HG02970 (cell line): ENCODE measurements around the gene DTNB.
"Not testable (repeated sequence)": the region's sequence is repeated elsewhere in the genome, so short reads cannot be mapped to it uniquely, and the experiment has no call there.

Experiments
- ATAC-seq: cut with Tn5 transposase; IDR thresholded peaks from one replicate; pipeline ENCODE4 v1.9.1; 2021; ENCODE audit warnings: mild to moderate bottlenecking, moderate library complexity, moderate number of reproducible peaks; ENCODE audit not compliant: unreplicated experiment, low FRiP score

DTNB gene

DNA sequence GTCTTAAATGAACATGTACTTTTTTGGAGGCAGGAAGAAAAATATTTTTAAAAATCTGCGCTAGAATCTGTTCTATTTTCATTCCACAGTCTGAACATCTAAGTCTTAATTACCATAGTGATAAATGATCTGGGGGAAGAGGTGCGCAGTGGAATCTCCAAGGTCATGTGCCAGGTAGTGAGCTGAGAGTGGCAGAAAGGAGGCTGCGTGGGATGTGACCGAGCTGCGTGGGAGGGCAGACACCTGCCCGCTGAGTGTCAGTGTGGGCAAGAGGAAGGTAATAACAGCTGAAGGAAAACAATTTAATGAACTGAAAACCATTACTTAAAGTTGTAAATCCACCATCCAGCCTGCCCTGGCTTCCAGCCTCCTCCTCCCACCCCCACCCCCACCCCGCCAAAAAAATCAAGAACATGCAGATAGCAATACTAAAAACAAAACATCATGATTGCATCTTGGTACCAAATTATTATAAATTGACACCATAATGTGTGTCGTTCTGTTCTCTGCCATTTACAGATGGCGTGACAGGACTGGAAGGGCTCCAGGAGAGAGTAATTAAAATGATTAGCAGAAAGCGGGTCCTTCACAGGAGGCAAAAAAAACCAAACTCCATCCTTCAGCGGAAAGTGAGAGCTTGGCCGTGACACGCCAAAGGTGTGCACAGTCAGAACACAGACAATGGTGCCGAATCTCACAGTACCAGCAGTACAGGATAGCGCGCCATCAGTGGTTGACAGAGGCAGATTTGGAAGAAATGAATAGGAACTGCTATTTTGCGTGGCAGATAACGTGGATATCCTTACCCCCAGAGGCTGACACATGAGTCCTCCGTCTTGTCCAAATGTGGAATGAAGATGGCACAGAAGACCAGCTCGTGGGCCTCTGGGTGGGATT is 11.4 kb upstream of the DTNB start:
- no peak for ATAC-seq

DNA sequence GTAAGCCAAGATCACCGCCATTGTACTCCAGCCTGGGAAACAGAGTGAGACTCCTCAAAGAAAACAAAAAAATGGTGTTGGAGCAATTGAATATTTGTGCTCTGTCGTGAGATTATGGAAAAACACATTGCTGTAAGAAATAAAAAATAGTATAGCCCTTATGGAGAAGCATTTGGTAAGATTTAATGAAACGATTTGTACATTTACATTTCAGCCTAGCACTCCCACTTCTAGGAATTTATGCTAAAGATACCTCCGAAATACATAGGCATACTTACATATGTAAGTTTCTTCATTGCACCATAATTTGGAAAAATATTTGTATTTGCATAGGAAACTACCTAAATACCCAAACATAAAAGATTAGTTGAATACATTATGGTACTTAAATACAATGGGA is 8.7 kb upstream of the DTNB start:
- no peak for ATAC-seq

DNA sequence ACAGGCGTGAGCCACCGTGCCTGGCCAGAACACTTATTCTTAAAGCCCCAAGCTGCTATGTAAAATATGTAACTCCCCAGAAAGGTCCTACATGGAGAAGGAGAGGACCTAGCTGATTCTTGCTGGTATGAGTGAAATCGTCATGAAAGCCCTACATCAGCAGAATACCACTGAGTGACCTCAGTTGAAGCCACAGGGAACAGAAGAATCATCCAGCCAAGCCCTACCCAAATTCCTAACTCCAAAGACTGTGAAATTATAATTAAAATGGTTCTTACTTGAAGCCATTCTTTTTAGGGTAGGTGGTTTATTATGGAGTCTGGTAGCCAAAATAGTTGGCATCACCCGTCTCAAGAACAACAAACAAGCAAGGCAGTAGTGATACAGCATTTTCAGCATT is 4.5 kb upstream of the DTNB start:
- ATAC-seq = no peak

DNA sequence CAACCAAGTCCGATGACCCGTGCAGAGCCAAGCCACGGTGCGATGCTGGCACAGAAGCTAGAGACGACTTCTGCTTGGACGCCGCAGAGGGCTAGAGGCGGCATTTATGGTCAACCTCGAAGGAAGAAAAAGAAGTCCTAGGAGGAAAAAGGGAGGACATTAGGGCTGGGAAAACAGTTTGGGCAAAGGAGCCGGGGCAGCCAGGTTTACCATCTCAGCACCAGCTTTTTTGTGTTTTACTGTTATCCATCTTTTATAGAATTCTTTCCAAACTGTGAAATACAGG is 643 bp upstream of the DTNB start:
- ATAC-seq = no peak

DNA sequence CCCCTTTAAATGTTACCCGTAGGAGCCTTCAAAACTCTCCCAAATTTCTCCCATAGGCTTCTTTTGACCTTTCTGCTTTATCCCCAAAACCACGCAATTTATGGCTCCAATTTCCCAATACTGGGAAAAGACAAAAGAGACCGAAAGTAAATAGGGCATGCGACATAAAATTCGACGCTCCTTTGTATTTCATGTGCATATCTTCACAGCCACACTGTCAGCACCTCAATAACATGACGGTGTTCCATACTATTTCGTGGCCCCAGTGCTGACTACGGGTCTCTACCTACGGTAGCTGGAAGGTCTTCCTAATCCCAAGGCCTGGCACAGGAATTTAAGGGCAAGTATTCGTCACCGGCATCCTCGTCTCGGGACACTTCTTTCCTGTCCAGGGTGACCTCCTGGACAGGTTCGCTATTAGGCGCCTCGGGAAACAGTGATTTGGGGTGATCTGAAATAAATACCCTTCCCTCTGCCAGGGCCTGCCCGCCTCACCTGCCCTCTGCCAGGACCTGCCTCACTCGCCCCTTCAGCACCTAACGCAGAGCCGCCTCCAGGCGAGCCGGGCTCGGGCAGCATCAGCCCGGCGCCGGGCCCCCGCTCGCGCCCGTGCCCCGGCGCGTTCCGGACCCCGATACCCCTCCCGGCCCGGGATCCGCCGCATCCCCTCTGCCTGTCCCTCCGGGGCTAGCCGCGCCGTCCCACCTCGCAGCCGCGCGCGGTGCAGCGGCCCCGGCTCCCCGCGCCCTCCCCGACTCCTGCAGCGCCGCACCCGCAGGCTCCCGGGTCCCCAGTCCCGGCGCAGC is 680 bp downstream of the DTNB start:
- ATAC-seq = peak; percentile 31

DNA sequence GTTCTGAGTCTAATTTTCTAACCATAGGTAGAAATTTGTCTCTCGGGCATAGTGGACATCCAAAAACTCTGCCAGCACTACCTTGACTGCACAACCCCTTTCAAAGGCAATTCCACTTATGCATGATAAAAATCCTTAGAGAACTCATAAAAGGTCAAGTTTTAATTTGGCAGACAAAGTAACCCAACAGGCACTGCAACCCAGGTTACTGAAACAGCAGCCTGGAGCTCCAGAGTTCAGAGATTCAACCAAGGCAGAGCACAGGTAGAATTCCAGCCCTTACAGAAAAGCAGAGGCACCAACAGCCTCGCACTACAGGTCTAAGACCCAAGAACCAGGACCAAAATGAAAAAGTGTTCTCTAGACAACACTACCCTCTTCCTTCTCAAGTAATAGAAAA is 1.8 kb downstream of the DTNB start:
- no peak for ATAC-seq

DNA sequence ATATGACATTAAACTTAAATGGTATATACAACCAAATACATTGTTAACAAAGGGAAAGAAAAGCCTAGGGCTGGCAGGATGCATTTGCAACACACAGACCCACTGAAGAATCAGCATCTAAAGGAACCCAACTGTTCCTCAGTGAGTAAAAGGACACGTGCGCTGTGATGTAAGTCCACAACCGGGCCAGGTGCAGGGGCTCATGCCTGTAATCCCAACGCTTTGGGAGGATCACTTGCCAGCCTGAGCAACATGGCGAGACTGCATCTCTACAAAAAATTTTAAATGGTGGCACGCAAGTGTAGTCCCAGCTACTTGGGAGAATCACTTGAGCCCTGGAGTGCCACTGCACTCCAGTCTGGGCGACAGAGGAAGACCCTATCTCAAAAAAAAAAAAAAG is 3.9 kb downstream of the DTNB start:
- no peak for ATAC-seq

DNA sequence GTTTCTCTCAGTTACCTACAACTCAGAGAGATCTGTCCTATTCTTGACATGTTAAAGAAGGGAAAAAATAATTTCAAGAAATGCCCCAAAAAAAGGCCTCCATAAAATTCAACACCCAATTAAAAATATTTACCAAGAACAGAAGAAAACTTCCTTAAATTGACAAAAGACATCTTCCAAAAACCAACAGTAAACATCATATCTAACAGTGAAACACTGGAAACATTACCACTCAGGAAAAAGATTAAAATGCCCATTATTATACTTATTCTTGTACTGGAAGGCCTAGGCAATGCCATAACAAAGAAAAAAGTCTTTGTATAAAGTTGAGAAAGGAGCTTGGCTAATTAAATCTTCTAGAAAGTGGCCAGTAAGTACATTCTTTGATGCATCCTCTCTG is 7.2 kb downstream of the DTNB start:
- no peak for ATAC-seq

DNA sequence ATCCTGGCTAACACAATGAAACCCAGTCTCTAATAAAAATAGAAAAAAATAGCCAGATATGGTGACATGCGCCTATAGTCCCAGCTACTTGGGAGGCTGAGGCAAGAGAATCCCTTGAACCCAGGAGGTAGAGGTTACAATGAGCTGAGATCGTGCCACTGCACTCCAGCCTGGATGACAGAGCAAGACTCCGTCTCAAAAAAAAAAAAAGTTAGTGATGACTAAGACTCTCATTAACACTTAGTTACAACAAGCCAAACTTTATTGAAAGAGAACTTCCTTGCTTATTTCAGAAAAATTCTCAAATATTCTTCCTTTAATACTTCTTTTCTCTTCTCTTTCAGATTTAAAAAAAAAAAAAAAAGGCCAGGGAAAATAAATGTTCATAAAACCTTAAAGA is 7.9 kb downstream of the DTNB start:
- ATAC-seq = not testable (repeated sequence)

DNA sequence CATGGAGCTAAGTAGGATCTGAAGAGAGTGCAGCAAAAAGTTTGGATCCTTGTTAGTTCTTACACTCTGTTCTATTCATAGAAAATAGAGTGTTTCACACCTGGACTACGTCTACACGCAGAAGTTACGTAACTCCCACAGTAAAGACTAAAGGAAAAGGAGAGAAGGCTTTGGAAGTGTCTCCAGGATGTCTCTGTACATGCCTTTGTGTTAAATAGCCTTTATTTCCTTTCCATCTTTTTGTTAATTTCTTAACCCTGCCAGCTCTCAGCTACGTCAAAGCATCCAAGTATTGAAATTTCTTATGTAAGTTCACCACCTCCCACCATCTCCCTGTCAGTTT is 8.4 kb downstream of the DTNB start:
- no peak for ATAC-seq

DNA sequence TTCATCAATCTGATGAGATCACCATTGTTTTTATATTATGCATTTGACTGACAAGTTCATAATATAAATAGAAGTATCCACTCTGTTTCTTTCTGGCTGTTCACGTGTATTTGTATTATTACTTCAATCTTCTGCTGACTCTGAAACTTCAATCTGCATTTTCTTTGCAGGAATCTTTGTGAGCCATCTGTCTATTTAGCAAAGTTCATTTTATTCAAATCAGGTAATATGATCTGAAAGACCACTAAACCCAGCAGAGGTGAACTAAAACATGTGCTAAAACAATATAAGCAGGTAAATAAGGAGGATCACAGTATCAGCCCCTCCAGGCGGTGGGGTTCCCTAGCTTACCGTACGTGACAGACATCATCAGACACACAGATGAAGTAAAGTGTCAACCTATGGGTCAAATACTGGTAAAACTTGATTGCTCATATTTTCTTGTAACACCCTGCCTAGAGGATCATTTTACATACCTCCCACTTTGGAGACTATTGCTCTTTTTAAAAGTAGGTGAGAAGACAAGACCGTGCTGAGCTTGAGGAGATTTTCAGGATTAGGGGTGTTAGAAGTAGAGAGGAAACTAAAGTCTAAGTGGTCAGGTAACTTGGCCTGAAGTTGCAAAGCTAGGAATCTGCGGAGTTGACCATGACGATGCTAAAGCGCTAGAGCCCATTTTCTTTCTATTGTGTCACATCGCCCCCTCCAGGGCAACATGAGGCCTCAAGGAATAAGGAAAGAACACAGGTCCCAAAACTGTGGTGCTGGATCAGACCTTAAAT is 9.0 kb downstream of the DTNB start:
- no peak for ATAC-seq

DNA sequence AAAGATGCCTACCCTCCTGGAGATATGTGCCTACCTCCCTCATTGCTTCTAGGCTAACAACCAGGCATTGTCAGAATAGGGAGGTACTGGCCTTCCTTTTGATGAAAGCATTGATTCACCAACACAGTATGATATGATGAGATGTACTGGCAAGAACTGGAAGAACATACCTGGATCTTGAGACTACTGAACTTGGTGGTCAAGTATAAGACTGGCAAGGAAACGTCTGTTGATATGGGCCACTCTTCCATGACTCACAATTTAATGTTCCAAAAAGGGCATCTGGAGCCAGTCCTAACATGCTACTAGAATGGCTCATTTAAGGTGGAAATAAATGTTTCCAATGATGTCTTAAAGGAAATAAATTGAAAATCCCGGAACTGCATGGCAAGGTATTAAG is 18.1 kb downstream of the DTNB start:
- no peak for ATAC-seq

DNA sequence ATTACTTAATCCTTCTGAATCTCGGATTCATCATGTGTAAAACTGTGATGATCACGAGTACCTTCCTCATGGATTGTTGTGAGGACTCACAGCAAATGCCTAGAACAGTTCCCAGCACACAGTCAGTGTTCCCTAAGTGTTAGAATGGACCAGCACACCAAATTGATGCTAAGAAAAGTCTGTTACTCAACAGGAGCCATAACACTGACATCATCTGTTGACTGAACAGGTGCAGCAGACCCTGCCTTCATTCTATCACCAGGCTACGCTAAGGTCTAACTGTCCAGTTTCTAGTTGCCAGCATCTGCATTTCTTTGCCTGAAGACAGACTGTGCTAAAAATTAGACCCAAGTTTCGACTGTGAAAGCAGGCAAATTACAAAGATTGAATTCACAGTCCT is 18.6 kb downstream of the DTNB start:
- no peak for ATAC-seq

DNA sequence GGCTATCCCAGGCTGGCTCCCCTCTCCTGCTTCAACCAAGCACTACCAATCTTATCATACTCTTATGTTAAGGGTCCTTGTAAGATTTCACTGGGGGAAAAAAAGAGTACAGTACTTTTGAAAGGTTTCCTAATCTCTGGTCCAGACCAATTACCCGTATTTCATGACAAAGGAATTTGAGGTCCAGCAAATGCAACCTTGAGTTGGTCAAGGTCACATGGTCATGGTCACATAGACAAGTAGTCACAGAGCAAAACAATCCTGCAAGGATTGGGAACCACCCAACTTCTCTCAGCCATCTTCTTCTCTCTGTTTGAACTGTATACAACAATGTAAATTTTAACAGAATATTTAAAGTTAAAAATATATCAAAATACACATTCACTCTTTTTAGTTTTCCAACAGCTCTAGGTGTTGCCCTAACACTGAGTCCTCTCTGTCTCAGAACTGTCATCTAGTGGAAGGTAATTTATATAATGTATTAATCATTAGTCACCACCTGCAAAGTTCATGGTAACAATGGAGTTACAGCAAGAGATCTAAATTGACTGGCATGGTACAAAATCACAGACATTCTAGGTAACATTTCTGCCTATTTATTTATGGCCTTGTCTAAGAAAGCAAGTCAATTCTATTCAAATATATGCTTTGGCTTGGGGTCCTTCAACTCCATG is 21.5 kb downstream of the DTNB start:
- ATAC-seq = no peak

DNA sequence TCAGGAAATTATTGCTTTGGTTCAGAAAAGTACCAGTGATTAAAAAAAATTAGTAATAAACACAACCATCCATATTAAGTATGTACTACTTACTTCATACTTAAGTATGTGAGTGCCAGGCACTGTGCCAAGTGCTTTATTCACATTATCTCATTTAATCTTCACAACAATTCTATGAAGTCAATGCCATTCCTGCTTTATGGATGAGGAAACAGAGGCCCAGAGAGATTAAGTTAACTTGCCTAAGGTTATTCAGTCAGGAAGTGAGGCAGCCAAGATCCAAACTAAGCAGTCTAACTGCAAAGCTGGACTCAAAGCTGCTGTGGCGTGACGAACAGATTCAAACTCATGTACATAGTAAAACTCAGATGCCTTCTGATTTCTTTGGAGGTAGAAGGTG is 22.3 kb downstream of the DTNB start:
- no peak for ATAC-seq

DNA sequence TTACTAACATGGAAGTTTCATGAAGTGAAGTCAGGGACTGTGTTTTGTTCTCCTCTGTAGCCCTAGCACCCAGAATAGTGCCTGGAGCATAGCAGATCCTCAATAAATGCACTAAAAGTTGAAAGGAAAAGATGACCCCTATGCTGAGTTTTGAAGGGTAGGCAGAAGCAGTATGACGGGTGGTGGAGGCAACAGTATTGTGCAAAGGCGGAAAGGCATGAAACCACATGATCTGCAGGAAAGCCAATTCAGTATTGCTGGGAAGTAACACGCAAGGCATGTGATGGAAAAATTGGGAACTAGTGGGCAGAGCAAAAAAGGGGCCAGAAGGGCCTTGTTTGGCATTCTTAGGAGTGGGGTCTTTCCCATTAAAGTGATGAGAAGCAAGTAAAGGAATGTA is 23.1 kb downstream of the DTNB start:
- ATAC-seq = no peak

DNA sequence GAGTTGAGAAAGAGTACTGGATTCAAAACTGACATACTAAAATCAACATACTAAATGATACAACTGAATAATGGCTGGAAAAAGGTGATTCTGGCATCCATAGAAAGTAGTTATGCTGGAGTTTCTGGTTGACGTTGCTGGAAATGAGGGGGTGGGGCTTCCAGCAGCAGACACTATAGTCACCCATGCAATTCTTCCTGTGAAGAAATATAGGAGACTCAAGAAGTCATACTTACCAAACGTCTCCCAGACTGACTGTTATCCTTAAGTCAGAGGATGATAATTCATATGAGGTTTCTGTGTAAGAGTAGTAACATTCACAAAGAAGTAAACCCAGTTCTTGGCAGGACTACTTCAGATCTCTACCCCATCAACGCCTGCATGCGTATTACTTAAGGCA is 23.6 kb downstream of the DTNB start:
- ATAC-seq = no peak

DNA sequence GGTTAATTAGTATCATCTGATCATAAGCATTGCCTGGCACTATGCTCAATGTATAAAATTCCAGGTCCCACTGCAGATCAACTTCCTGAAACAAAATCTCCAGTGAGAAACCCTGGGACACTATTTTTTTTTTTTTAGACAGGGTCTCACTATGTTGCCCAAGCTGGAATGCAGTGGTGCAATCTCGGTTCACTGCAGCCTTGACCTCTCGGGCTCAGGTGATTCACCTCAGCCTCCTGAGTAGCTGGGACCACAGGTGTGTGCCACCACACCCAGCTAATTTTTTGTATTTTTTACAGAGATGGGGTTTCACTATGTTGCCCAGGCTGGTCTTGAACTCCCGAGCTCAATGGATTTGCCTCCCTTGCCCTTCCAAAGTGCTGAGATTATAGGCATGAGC is 31.1 kb downstream of the DTNB start:
- no peak for ATAC-seq

DNA sequence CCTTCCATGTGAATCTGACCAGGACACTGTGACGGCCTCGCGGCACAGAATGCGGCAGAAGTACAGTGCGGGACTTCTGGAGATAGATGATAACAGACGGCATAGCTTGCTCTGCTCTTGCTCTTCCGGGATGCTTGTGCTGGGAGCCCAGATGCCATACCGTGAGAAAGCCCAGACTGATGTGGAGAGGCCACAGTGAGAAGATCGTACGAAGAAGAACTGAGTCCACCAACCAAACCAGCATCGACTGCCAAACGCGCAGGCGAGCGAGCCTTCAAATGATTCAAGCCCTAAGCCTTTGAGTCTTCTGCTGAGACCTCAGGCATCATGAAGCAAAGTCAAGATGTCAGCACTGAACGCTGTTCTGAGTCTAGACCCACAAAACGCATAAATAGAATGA is 33.7 kb downstream of the DTNB start:
- no peak for ATAC-seq

DNA sequence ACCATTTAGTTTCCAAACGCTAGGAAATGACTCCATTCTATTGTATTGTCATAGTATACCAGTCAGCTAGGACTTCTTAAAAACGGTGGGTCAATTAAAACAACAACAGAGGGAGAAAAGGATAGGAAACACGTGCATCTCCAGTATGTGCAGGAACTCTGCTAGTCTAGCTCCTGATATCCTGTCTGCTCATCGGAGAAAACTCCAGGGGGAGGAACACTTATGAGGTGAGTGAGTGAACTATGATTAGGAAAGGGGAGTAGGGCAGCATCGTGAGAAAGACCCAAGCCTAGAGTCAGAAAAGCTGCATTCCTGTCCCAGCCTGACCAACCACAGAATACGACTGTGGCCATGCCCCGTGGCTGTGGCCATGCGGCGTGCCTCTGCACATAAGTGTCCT is 34.2 kb downstream of the DTNB start:
- no peak for ATAC-seq

DNA sequence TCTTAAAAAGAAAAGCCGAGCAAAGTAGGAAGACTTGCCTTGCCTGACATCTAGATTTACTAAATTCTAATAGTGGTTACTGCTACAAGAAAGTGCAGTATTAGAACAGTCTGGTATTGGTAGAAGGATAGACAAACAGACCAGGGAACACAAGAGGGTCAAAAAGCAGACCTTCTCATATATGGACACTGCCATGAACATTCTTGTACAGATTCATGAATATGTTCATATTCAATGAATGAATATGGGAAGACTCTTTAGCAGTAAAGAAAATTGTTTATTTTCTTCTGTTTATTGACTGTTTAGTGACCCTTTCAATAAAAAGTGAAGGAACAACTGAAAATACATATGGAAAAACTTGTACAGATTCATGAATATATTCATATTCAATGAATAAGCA is 37.6 kb downstream of the DTNB start:
- no peak for ATAC-seq
